Upper lobe of right lung (tissue), 1 donor: ENCODE measurements around the gene TLR1. TPM values are rescaled to one million over a fixed set of nuclear protein-coding genes. Genes with fewer than 3 reads are reported as not detected.
"Not testable (repeated sequence)": the region's sequence is repeated elsewhere in the genome, so short reads cannot be mapped to it uniquely, and the experiment has no call there.

ENCODE experiments used
- ATAC-seq: fragments of 200-7000 bp; cut with Tn5 transposase; one replicate; pipeline ENCODE4 v1.9.1; 2020; ENCODE audit warnings: mild to moderate bottlenecking, moderate library complexity
- DNase-seq: peaks from one replicate; pipeline ENCODE4 v3.0.0-alpha.2; 2020
- H3K27ac ChIP-seq: fragments of 200-600 bp; one replicate; pipeline ENCODE4 v1.8.0; 2022
- H3K27me3 ChIP-seq: fragments of 200-600 bp; one replicate; pipeline ENCODE4 v1.8.0; 2022; ENCODE audit warnings: mild to moderate bottlenecking
- H3K36me3 ChIP-seq: fragments of 200-600 bp; one replicate; pipeline ENCODE4 v1.8.0; 2022
- H3K4me1 ChIP-seq: fragments of 200-600 bp; one replicate; pipeline ENCODE4 v1.8.0; 2022
- H3K4me3 ChIP-seq: fragments of 200-600 bp; one replicate; pipeline ENCODE4 v1.8.0; 2022; ENCODE audit warnings: mild to moderate bottlenecking
- H3K9me3 ChIP-seq: fragments of 200-600 bp; one replicate; pipeline ENCODE4 v1.8.0; 2022
- CTCF ChIP-seq: fragments of 200-600 bp; IDR thresholded peaks from one replicate; pipeline ENCODE4 v1.8.0; 2022; ENCODE audit warnings: antibody characterized with exemption
- intact Hi-C: fragments of 100-400 bp; cut with DNase I; formaldehyde crosslinking; loops from one replicate; pipeline ENCODE4 v1.11.0; 2022
- total RNA-seq: library from RNA; stranded (reverse); fragmentation: NEBNext Ultra II Directional; extraction: Animal tissue kit (Norgen Biotek cat#: 25700); gene quantifications from one replicate; pipeline ENCODE4 v1.2.1, GENCODE V29; 2021
- donor health status: DM: no; HTN: yes; CAD: no; lungs with severe emphysema.

TLR1 gene
- total RNA-seq, 1 donor from 2014 or later = 26.4 TPM

- no peak overlapping the region for H3K4me3 ChIP-seq
- no peak overlapping the region for H3K27ac ChIP-seq
- H3K27me3 ChIP-seq = no peaks in the 10 kb centered on the region
- H3K9me3 ChIP-seq = no peaks in the 10 kb centered on the region
- intact Hi-C loops = no loop called here
- no peaks in the 10 kb centered on the region for H3K36me3 ChIP-seq
- TF ChIP-seq CTCF = no peak
- no peak for ATAC-seq
- H3K4me1 ChIP-seq = no peaks in the 10 kb centered on the region
- no peak for DNase-seq
Measured at GRCh38 chr4:38818441-38818976, 13.9 kb upstream of the TLR1 start.

DNA sequence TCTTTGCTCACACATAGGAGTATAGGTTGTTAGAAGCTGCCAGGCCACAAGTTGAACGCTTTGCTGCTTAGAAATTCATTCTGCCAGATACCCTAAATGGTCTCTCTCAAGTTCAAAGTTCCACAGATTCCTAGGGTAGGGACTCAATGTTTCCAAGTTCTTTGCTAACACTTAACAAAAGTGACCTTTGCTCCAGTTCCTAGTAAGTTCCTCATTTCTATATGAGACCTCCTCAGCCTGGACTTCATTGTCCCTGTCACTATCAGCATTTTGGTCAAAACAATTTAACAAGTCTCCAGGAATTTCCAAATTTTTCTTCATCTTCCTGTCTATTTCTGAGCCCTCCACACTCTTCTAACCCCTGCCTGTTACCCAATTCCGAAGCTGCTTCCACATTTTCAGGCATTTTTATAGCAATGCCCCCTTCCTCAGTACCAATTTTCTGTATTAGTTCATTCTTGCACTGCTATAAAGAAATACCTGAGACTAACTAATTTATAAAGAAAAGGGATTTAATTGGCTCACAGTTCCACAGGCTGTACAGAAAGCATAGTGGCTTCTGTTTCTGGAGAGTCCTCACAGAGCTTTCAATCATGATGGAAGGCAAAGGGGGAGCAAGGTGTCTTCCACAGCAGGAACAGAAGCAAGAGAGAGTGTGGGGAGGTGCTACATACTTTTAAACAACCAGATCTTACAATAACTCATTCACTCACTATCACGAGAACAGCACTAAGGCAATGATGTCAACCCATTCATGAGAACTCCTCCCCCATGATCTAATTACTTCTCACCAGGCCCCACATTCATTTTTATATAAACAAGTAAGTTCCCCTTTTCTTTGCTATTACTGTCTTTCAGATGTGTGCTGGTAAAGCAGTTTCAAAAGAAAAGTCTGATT, 11.5 kb upstream of the TLR1 start:
- DNase-seq (no peak), ATAC-seq (peak; percentile 82)
- no peaks in the 10 kb centered on the region for H3K27me3 ChIP-seq
- no peaks in the 10 kb centered on the region for H3K36me3 ChIP-seq
- no peaks in the 10 kb centered on the region for H3K9me3 ChIP-seq
- intact Hi-C loops = no loop called here
- H3K27ac ChIP-seq = peak overlapping the region; percentile 70
- no peak overlapping the region for H3K4me3 ChIP-seq
- TF ChIP-seq CTCF = no peak
- H3K4me1 ChIP-seq = no peaks in the 10 kb centered on the region

DNA sequence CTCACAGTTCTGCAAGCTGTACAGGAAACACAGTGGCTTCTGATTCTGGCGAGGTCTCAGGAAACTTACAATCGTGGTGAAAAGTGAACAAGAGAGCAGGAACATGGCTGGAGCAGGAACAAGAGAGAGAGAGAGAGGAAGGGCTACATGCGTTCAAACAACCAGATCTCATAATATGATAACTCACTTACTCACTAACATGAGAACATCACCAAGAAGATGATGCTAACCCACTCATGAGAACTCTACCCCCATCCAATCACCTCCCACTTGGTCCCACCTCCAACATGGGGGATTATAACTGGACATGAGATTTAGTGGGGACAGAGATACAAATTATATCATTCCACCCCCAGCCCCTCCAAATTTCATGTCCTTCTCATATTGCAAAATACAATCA, 9.8 kb upstream of the TLR1 start:
- H3K4me1 ChIP-seq = no peaks in the 10 kb centered on the region
- no peaks in the 10 kb centered on the region for H3K36me3 ChIP-seq
- H3K27me3 ChIP-seq = no peaks in the 10 kb centered on the region
- H3K4me3 ChIP-seq = no peak overlapping the region
- DNase-seq (no peak), ATAC-seq (no peak)
- H3K27ac ChIP-seq = no peak overlapping the region
- TF ChIP-seq CTCF = no peak
- intact Hi-C loops = no loop called here
- H3K9me3 ChIP-seq = no peaks in the 10 kb centered on the region

GRCh38 chr4:38811297-38811696, 6.7 kb upstream of the TLR1 start:
- no peak for ATAC-seq

GRCh38 chr4:38807462-38807861, 2.9 kb upstream of the TLR1 start:
- H3K27ac ChIP-seq, H3K27me3 ChIP-seq, intact Hi-C loops, H3K9me3 ChIP-seq, ATAC-seq, H3K36me3 ChIP-seq, DNase-seq, H3K4me3 ChIP-seq: not testable (repeated sequence)
- H3K4me1 ChIP-seq = peaks cover 16% of the 10 kb centered on the region

More at GRCh38 chr4:38811297-38811696, 6.7 kb upstream of the TLR1 start:
- Histone ChIP-seq H3K27me3 (no peaks in the 10 kb centered on the region), H3K36me3 (no peaks in the 10 kb centered on the region), H3K4me1 (no peaks in the 10 kb centered on the region), H3K27ac (no peak overlapping the region), H3K9me3 (no peaks in the 10 kb centered on the region), H3K4me3 (no peak overlapping the region)
- no peak for DNase-seq
- TF ChIP-seq CTCF = no peak
- intact Hi-C loops = no loop called here

GRCh38 chr4:38806251-38806650, 1.7 kb upstream of the TLR1 start:
- H3K27me3 ChIP-seq, DNase-seq, H3K9me3 ChIP-seq, ATAC-seq, H3K36me3 ChIP-seq, H3K4me3 ChIP-seq, intact Hi-C loops: not testable (repeated sequence)
- Histone ChIP-seq H3K4me1 (peaks cover 16% of the 10 kb centered on the region), H3K27ac (peak overlapping the region; percentile 80)
